ENCODE data around the gene SASS6. TPM values are rescaled to one million over a fixed set of nuclear protein-coding genes. Genes with fewer than 3 reads are reported as not detected.

The SASS6 gene
- total and polyA plus RNA-seq, 9 of the 15 experiments (the other 6 are each of a cell fraction or from before 2014, with no cell fraction given) = 11.6 to 34.1 (median 18.0) TPM

DNA sequence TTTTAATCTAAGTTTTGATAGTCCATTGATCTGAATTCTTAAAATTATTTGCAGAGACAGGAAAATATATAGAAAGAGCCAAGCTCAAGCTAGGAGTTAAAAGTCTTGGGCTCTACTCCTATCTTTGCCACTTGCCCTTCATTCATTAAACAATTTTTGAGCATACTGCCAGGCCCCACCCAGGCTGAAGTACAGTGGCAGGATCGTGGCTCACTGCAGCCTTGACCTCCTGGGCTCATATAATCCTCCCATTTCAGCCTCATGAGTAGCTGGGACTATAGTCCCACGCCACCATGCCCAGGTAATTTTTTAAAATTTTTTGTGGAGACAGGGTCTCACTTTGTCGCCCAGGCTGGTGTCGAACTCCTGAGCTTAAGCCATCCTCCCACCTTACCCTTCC lies 8.5 kb upstream of the SASS6 start (continued):
- no peak for TF ChIP-seq KLF1 (tag; IDR thresholded peaks at IDR 0.05)
- TF ChIP-seq, protein P1, sequence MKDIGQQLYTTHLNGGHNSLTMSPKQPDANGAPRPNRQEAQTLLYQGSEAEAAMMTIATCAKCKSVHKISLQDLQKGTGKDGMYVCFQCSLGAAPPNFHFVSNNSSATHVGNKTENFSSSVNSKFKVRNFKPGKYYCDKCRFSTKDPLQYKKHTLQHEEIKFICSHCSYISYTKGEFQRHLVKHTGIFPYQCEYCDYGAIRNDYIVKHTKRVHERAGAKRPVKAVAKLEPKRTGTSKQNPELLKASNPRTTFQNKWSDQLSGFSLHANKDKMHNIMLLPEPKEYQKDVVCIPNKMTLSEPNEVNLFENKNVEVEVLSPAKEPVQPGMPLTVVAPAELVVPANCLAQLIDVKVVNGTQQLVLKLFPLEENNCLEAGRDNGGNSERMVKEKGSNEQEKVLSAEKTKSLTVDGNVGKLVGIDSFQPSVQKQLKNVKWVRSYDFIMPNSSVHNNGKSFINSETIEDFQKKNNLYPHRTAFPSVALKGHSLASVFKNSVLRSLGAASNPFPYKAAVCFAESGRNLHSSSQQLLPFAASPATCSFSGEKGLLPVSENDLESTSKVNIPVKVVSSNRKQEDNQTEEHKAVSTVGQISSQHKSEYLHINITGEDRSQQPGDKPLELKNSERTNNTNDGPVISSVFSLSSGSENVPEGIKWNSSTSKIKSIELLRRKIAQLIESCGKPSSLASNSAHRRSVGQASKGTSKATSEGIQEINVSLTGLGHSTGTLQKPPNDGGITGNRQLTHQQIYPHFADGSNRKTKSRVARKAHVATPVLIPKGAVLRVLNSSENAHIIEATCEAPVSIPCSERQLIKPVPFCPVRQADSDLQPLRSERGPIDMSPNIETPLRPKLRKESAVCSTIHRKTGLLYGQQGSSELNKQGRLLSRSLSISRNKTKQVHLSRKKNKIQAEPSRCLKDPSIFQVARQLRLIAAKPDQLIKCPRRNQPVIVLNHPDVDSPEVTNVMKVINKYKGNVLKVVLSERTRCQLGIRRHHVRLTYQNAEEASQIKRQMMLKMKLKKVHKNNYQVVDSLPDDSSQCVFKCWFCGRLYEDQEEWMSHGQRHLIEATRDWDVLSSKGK (CRISPR knock-in tag; IDR thresholded peaks at IDR 0.05) = no peak

DNA sequence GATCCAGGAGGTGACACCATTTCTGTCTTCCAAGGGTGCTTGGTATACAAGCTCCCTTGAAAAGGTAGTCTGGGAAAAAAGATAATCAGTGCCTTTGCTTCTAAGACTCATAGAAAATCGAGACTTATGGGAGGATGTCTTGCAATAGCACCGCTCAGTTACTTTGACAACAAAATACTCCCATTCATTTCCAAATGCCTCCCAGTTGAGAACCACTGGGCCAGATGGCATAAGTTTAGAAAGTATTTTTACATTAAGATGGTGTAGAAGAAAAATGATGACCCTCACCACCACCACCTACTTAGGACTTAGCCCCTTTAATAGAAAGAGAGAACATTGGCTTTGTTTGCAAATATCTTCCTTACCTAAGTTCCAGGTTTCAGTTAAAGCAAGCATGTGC lies 4.9 kb upstream of the SASS6 start:
- no TSS peak for BruUV-seq (replicated peaks)
- ATAC-seq = no peak
- Histone ChIP-seq H2AFZ (ENCODE audit: low read depth, low read length) (no peak overlapping the region), H3K4me3 (no peak overlapping the region), H3K27ac (ENCODE audit: extremely low read depth, low read depth, low read length) (no peak overlapping the region), H3K9me1 (ENCODE audit: control insufficient read depth, insufficient read depth, low read length) (peaks cover 3% of the 10 kb centered on the region), H3K9me3 (replicated peaks; ENCODE audit: control insufficient read depth, insufficient read depth, low read depth, low read length) (no peaks in the 10 kb centered on the region), H4K20me1 (replicated peaks; ENCODE audit: control insufficient read depth, insufficient read depth, low read length) (no peaks in the 10 kb centered on the region), H3K4me1 (replicated peaks in 1 of 2; ENCODE audit: control insufficient read depth in 2 of 2, insufficient read depth in 2 of 2, low read length in 2 of 2) (peaks cover 0 to 9% of the 10 kb centered on the region in 2 experiments; a peak in 2 of 5 replicates), H3K27me3 (ENCODE audit: control insufficient read depth in 2 of 2, insufficient read depth in 2 of 2, low read length in 2 of 2) (no peaks in the 10 kb centered on the region), H3K36me3 (ENCODE audit: control insufficient read depth, insufficient read depth, low read length) (peaks cover 78% of the 10 kb centered on the region), H3K79me2 (ENCODE audit: control insufficient read depth, insufficient read depth, low read length) (peaks cover 32% of the 10 kb centered on the region), H3K9ac (ENCODE audit: insufficient read depth in 1 of 2, low read depth in 2 of 2, low read length in 2 of 2) (no peak overlapping the region), H3K4me2 (ENCODE audit: insufficient read depth, low read length) (no peak overlapping the region)
- FAIRE-seq = no peak
- ChIA-PET POLR2A (no interaction called here), CTCF (ENCODE audit: low intra/inter-chr PET ratio) (no interaction called here)
- intact Hi-C loops (cut with micrococcal nuclease) = loop anchor here (10.0 kb wide), 2 partner anchors 317 to 757 kb away; partner anchors contain the start of genes EXTL2 and SLC30A7
- 94% methylated on average over 2 of the region's 2 CpGs for WGBS (ENCODE audit: insufficient coverage, low coverage, missing lambda C conversion rate)
- no peak for DNase-seq (ENCODE audit: extremely low read depth in 1 of 4, low spot score in 3 of 4)
- in situ Hi-C loops (cut with MboI) = no loop called here
- no peak for TF ChIP-seq ZBTB34 (CRISPR knock-in tag; IDR thresholded peaks at IDR 0.05)

All from K562 (cell line).